ENCODE results near the gene MYH15.

DNA sequence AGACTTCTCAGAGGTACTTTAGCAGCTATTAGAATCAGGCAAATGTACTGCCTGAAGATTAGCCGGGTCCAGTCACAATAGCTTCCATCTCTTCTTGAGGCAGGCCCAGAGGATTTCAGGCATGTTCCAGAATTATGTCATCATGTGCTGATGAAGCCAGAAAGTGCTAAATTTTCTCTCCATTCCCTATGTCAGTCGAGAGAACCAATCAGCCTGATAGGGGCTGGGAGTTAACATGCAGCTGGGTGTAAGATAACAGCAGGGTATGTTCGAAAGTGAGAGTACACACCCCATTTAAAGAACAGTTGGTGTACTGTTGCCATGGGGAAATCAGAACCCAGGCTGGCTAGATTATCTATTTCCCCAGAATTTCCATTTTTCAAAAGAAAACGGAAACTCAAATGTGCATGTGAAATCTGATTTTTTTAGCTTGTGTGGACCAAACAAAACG is 48.7 kb downstream of the MYH15 start:
- TF ChIP-seq, protein P1, sequence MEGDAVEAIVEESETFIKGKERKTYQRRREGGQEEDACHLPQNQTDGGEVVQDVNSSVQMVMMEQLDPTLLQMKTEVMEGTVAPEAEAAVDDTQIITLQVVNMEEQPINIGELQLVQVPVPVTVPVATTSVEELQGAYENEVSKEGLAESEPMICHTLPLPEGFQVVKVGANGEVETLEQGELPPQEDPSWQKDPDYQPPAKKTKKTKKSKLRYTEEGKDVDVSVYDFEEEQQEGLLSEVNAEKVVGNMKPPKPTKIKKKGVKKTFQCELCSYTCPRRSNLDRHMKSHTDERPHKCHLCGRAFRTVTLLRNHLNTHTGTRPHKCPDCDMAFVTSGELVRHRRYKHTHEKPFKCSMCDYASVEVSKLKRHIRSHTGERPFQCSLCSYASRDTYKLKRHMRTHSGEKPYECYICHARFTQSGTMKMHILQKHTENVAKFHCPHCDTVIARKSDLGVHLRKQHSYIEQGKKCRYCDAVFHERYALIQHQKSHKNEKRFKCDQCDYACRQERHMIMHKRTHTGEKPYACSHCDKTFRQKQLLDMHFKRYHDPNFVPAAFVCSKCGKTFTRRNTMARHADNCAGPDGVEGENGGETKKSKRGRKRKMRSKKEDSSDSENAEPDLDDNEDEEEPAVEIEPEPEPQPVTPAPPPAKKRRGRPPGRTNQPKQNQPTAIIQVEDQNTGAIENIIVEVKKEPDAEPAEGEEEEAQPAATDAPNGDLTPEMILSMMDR (IDR thresholded peaks at IDR 0.05): no peak
- no peak for TF ChIP-seq EP300 (IDR thresholded peaks at IDR 0.05)
